SW480 (cell line): ENCODE results near the gene HDAC1.
A peak's percentile ranks its signal among the peaks of the same experiment; 100 is the strongest.
"Not testable (repeated sequence)": the region's sequence is repeated elsewhere in the genome, so short reads cannot be mapped to it uniquely, and the experiment has no call there.

Experiments used
- DNase-seq: peaks from one replicate; pipeline ENCODE4 v3.0.0-alpha.2; 2016; ENCODE audit warnings: low spot score

Gene HDAC1

DNA sequence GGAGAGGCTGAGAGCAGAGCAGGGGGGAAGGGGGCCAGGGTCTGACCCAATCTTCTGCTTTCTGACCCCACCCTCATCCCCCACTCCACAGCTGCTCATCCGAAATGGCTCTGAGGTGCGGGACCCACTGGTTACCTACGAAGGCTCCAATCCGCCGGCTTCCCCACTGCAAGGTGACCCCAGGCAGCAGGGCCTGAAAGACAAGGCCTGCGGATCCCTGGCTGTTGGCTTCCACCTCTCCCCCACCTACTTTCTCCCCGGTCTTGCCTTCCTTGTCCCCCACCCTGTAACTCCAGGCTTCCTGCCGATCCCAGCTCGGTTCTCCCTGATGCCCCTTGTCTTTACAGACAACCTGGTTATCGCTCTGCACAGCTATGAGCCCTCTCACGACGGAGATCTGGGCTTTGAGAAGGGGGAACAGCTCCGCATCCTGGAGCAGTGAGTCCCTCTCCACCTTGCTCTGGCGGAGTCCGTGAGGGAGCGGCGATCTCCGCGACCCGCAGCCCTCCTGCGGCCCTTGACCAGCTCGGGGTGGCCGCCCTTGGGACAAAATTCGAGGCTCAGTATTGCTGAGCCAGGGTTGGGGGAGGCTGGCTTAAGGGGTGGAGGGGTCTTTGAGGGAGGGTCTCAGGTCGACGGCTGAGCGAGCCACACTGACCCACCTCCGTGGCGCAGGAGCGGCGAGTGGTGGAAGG is 17.1 kb upstream of the HDAC1 start:
- no peak for DNase-seq

DNA sequence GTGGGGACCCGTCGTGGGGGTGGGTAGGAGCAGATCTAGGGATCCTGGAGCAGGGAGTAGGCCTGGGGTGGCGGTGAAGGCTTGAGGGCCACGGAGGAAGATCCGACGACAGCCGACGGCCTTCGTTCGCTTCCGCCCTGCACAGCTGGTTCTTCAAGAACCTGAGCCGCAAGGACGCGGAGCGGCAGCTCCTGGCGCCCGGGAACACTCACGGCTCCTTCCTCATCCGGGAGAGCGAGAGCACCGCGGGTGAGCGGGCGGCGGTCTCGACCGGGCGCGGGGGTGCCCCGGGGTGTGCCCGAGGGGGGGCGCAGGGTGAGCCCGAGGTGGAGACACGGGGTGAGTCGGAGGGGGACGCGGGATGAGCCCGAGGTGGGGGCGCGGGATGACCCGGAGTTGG is 16.5 kb upstream of the HDAC1 start:
- no peak for DNase-seq

DNA sequence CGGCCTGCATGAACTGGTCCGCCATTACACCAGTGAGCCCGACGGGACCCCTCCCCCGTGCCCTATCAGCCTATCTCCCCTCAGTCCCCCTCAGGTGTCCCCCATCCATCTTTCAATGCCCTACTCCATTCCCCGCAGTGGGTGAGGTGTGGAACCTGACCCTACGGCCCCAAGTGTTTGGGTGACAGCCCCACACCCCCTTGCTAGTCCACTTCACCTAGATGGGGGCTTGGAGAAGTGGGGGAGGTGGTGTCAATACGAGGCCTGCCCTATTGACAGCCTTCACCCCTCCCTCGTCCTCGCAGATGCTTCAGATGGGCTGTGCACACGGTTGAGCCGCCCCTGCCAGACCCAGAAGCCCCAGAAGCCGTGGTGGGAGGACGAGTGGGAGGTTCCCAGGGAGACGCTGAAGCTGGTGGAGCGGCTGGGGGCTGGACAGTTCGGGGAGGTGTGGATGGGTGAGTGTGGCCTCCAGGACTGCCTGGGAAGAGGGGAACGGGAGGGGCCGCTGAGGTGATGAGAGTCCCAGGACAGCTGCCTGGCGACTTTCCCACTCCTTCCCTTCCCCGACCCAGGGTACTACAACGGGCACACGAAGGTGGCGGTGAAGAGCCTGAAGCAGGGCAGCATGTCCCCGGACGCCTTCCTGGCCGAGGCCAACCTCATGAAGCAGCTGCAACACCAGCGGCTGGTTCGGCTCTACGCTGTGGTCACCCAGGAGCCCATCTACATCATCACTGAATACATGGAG is 15.7 kb upstream of the HDAC1 start:
- DNase-seq = no peak

DNA sequence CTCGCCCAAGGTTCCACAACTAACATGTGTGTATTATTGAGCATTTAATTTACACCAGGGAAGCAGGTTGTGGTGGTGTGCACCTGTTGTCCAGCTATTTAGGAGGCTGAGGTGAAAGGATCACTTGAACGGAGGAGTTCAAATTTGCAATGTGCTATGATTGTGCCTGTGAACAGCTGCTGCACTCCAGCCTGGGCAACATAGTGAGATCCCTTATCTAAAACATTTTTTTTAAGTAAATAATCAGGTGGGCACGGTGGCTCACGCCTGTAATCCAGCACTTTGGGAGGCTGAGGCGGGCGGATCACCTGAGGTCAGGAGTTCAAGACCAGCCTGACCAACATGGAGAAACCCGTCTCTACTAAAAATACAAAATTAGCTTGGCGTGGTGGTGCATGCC is 7.1 kb upstream of the HDAC1 start:
- DNase-seq = not testable (repeated sequence)

DNA sequence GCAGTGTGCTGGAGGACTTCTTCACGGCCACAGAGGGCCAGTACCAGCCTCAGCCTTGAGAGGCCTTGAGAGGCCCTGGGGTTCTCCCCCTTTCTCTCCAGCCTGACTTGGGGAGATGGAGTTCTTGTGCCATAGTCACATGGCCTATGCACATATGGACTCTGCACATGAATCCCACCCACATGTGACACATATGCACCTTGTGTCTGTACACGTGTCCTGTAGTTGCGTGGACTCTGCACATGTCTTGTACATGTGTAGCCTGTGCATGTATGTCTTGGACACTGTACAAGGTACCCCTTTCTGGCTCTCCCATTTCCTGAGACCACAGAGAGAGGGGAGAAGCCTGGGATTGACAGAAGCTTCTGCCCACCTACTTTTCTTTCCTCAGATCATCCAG is 6.2 kb upstream of the HDAC1 start:
- no peak for DNase-seq

DNA sequence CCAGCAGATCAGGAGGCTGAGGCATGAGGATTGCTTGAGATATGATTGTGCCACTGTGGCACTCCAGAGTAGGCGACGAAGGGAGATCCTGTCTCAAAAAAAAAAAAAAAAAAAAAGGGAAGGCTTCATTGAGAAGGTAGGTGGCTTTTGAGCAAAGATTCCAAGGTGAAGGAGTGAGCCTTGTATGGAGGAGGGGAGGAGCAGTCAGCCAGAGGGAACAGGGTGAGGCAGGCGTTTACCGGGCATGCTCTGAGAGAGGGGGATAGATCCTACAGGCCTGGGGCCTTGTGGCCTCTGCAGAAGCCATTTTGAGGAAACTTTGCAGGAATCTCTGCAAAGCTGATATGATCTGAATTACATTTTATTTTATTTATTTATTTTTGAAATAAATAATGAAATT is 5.1 kb upstream of the HDAC1 start:
- DNase-seq = no peak

DNA sequence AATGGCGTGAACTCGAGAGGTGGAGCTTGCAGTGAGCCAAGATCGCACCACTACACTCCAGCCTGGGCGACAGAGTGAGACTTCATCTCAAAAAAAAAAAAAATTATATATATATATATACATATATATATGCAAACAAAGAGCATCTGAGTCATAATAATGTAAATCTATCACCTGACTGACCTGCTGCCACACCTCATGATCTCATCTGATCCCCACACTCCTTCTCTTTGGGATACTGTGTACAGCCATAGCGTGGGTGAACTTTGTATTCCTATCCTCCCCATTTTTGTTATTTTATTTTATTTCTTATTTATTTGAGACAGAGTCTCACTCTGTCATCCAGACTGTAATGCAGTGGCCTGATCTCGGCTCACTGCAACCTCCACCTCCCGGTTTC is 2.6 kb upstream of the HDAC1 start:
- peak; percentile 76 for DNase-seq

DNA sequence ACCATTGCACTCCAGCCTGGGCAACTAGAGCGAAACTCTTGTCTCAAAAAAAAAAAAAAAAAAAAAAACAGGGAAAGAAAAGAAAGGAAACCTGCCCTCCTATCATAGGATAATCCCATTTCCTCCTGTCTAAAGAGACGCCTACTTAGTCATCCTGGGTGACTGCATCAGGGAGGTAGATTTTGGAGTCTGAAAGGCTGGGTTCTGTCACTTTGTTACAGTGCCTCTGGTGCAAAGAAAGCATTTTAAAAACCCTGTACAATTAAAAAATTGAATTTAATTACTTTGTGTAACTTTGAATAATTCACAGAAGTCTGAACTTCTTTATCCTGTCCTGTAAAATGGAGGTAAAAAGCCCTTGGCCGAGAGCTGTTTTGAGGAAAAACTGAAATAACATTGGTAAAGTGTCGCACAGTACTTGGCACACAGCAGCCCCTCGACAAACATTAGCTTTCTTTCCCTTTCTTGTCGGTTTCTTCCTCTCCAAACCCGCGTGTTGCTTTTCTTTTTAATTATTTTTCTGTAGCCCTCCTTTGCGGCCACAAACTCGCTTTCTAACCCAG is 657 bp upstream of the HDAC1 start:
- peak; percentile 45 for DNase-seq

DNA sequence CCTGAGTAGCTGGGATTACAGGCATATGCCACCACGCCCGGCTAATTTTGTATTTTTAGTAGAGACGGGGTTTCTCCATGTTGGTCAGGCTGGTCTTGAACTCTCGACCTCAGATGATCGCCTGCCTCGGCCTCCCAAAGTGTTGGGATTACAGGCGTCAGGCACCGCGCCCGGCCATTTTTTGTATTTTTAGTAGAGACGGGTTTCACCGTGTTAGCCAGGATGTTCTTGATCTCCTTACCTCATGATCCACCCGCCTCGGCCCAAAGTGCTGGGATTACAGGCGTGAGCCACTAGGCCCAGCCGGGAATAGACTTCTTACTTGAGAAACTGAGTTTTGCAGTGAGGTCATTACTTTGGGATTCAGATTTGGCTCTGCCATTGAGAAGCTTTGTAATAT is 6.3 kb downstream of the HDAC1 start:
- not testable (repeated sequence) for DNase-seq

DNA sequence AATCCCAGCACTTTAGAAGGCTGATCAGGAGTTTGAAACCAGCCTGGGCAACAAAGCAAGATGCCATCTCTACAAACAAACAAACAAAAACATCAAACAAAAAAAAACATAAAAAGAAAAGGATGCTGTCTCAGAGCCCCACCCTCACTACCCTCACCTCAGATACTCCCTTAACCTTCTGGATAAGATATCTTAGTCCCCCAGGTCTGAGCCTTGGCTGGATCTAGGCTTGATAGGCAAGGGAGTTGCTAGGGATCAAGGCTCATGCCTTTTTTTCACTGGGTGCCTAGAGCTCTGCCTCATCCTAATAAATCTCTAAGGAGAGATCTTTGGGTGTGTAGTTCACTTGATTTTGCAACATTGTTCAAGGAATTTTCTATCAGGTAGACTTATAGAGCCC is 7.4 kb downstream of the HDAC1 start:
- DNase-seq = no peak

DNA sequence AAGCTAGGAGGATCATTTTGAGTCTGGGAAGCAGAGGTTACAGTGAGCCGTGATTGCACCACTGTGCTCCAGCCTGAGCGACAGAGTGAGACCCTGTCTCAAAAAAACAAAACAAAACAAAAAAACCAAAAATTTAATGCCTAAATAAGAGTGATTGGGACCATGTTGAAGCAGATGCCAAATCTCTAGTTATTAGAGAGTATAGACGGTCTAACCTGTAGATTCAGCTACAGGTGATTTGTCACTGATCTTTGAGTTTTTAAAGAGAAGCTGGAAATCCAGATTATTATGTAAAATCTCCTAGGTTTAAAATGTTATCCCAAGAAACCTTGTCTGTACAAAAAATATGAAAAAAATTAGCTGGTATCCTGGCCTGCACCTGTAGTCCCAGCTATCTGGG is 11.5 kb downstream of the HDAC1 start:
- no peak for DNase-seq

DNA sequence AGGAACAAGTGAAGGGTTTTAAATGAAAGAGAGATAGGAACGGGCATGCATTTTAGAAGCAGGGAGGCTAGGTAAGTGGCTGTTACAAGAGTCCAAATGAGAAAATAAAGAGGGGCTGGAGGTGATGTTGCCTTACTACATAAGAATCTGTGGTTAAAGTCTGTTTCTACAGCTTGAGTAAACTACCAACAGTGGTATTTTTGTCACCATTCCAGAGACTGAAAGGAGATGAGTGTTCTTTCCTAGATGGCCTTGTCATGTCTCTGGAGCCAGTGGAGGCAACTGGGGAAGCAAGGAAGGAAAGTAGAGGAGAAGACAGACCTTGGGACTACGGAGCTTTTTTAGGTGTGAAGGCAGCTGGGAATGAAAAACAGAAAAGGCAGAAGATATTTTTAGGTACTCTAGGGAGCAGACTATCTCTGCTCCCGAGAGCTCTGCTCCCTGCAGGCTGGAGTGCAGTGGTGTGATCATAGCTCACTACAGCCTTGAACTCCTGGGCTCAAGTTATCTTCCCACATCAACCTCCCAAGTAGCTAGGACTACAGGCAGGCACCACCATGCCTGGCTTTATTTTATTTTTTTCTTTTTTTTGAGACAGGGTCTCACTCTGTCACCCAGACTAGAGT is 12.2 kb downstream of the HDAC1 start:
- no peak for DNase-seq

DNA sequence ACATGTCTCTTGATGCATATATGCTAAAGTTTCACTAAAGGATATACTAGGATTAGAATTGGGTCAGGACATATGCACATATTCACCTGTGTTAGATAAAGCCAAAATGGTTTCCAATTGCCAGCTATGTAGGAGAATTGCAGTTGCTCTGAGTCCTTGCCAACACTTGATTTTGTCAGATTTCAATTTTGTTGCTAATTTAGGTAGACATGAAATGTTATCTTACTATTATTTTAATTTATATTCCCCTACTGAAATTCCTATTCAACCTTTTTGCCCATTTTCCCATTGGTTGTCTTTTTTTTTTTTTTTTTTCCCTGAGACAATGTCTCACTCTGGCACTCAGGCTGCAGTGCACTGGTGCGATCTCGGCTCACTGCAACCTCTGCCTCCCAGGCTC is 13.4 kb downstream of the HDAC1 start:
- no peak for DNase-seq

DNA sequence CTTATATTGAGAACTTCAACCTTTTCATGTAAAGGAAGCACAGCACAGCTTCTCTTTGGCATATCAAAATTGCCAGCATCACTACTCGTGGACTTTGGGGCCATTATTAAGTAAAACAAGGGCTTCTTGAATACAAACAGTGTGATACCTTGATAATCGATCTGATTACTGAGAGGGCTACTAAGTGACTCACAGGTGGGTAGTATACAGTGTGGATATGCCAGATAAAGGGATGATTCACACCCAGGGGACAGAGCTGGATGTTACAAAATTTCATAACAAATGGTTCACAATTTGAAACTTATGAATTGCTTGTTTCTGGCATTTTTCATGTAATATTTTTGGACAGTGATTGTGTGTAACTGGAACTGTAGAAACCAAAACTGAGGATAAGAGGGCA is 15.4 kb downstream of the HDAC1 start:
- no peak for DNase-seq

DNA sequence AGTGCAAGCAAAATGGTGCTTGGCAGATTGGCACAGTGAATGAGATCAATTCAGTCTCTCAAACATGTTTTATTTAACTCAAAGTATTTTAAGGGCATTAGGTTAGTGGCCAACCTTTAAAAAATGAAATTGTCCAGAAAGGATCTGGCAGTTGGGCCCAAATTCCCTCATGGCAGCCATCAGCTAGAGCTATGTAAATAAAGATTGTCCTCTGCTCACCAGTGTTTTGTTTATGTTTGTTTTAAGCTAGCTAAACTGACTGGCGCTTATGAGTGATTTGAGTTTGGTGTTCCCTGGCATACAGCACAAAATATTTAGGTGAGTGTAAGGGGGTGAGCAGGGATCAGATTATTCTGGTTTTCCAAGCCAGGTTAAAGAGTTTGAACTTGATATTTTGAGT is 18.1 kb downstream of the HDAC1 start:
- DNase-seq = no peak

DNA sequence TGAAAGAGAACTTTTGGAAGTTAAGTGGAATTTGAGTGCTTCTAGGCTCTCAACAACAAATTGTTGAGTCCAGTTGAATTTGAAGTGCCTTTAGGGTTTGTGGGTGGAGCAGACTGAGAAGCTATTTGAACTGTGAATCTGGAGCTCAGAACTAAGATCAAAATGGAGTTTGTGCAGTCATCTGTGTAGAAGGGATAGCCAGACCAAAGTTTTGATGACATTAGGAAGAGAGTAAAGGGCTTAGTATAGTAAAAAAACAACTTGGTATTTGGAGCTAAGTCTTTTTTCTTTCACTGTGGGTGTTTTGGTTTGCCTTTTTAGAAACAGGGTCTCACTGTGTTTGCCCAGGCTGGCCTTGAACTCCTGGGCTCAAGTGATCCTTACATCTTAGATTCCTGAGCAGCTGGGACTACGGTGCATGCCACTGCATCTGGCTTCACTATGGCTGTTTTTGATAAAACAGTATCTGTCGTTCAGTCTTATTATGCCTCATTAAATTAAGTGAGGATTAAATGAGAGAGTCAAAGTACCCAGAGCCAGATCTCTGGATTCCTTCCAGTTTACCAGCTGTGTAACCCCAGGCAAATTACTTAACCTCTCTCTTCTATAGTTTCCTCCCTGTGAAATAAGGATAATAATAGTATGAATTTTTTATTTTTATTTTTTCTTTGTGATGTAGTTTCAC is 20.0 kb downstream of the HDAC1 start:
- DNase-seq = no peak

DNA sequence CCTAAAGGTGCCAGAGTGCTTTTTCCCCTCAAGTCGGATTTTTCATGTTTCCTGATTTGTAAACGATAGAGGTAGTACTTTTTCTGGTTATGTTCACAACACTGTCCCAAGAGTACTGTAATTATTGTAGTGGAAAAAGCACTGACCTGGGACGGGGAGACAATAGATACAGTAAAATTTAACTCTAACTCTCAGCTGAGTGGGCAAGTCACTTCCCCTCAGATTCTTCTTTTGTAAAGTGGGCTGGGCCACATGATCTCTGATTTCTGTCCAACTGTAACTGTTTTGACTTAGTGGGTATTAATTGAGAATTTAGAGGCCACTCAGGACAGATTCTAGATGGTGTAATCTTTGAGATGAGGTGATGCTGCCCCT is 25.0 kb downstream of the HDAC1 start:
- no peak for DNase-seq

DNA sequence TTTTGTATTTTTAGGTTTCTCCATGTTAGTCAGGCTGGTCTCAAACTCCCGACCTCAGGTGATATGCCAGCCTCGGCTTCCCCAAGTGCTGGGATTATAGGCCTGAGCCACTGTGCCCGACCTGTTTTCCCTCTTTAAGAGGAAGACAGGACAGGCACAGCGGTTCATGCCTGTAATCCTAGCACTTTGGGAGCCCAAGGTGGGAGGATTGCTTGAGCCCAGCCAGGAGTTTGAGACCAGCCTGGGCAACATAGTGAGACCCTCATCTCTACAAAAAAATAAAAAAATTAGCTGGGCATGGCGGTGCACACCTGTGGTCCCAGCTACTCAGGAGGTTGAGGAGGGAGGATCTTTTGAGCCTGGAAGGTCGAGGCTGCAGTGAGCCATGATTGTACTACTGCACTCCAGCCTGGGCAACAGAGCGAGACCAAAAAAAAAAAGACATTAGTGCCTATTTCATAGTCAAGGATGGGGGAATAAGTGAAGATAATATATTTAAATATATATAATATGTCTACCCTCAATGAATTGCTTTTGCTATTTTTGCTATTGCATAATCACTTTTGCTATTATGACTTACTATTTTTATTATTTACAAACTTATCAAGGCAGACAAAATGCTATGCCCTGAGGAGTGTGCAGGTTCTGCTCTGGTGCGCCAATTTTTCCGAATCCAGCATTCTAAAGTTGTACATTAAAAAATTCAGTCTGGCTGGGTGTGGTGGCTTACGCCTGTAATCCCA is 26.4 kb downstream of the HDAC1 start:
- DNase-seq = no peak

DNA sequence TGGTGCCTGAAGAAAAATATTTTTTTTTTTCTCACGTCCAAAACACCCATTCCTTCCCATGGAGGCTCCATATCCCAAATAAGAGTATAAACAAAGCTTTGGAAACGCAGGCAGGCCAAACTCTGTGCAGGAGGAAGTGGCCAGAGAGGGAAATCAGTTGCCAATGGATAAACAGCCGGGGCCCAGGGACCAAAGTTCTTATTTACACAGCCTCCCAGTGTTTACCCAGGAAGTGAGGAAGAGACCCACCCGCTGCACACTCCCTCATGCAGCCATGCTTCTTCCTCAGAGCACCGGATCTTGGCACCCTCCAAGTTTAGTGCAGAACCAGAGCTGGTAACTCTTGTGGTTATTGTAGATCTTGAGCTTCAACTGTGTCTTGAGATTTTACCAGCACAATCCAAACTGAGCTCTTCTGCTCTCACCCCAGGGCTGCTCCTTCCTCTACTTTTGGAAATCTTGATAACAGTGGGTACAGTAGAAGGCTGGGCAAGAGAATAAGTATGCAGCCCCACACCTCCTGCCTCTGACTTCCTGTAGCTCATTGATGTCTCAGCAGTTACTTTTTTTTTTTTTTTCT is 29.9 kb downstream of the HDAC1 start:
- peak; percentile 20 for DNase-seq

DNA sequence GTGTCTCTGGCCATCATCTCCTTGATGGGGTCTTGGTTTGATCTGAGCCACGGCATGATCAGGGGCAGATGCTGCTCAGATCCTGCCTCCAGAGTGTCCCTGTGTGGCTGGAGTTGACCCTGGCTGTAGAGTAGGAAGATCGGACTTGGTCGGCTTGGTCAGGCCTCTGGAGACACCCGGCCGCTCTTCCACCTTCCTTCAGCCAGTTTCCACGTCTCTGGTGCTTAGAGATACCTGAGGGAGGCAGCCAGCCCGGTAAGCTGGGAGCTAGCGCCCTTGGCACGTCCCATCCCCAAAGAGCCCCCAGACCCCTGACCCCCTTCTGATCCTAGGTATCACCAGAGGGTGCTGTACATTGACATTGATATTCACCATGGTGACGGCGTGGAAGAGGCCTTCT is 35.3 kb downstream of the HDAC1 start:
- DNase-seq = no peak

DNA sequence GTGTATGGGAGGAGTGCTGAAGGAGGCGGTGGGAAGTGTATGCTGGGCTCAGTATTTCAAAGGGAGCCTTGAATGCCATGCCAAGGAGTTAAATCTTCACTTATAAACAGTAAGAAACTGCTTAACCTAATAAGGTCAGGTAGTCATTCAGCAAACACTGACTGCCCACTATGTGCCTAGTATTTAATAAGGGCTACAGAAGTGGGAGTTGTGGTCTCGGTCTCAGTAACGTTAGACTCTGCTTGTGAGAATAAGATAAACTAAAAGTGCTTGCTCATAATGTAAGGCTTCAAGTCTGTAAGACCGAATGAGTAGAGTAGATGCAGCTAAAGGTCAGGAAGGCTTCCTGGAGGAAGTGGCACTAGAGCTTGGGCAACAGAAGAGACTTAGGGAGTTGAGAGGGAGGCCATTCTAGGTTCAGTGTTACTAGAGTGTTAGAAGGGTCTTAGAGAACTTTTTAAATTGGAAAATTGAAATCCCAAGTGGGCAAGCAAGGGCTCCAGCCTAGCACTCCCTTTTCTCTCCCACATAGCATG is 38.1 kb downstream of the HDAC1 start:
- DNase-seq = no peak
